GM18873 (cell line): ENCODE measurements around the gene MRC2.
"Not testable (repeated sequence)": the region's sequence is repeated elsewhere in the genome, so short reads cannot be mapped to it uniquely, and the experiment has no call there.

Experiments
- ATAC-seq: cut with Tn5 transposase; IDR thresholded peaks from one replicate; pipeline ENCODE4 v1.9.1; 2021; ENCODE audit warnings: mild to moderate bottlenecking, moderate library complexity, moderate number of reproducible peaks; ENCODE audit not compliant: unreplicated experiment, low FRiP score

MRC2 gene

GRCh38 chr17:62613095-62613494 is 14.4 kb upstream of the MRC2 start:
- not testable (repeated sequence) for ATAC-seq

DNA sequence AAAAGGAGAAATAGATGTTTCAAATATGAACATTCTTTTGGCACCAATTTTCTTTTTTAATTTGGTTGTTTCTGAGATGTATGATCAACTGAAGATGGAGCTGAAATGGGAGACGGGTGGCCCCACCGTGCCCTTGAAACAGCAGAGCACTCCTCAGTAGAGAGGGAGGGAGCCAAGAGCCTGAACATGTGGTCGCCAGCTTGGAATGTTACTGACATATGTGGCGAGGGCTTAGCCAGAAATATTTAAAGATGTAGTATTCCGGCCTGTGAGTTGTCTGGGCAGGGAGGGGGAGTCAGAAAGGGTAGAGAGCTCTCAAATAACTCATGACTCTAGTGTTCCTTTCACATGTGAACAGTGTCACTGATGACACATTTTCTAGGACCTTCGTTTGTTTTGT is 13.3 kb upstream of the MRC2 start:
- no peak for ATAC-seq

DNA sequence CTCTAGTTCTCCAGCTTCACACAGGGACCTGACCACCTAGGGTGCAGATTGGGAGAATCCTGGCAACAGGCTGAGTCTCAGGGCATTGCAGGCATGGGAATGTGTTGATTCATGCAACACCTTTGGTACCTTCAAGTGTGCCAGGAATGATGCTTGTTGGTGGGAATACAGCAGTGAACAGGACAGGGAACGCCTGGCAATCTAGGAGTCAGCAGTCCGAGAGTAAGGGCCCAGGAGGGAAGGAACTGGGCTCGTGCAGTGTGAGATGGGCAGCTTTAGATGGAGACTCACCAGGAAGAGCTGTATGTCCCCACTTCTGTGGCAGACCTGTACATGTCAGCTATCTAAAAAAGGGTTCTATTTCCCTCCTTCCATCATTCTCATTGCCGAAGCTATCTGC is 12.0 kb upstream of the MRC2 start:
- no peak for ATAC-seq

DNA sequence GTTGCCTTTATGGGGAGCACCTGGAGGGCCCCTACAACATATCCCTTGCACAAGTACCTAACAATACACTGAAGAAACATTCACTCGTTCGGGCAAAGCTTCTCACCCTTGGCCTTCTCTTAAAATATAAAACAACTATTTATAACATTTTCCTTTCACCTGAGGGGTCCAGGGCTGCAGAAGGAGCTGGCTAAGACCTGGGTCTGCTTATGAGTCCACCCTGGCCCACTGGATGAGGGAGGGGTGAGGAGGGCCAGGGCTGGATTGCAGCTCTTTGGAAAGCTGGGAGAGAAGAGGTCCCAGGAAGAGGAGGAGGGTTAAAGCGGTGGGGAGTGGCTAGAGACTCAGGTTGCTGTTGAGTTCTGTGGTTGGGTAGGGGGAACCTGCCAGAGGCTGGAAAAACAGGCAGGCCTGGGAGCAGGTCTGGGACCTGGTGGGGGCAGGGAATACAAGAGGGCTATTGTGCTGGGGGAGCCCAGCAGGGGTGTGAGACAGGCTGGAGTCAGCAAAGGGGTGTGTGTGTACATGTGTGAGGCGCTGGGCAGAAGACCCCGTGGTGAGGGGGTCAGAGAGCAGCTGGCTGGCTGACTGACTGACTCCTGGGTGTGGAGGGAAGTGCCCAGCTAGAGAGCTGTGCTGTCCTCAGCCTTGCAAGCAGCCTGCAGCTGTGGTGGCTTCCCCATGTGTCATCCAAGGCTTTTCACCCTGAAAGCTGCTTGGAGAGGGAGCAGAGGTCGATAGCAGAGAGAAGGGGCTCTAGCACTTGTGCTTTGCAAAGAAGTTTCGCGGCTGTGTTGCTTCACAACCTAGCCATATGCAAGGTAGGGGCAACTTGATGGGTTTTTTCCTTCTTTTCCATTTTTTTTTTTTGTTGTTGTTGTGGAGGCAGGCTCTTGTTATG is 10.2 kb upstream of the MRC2 start:
- no peak for ATAC-seq

DNA sequence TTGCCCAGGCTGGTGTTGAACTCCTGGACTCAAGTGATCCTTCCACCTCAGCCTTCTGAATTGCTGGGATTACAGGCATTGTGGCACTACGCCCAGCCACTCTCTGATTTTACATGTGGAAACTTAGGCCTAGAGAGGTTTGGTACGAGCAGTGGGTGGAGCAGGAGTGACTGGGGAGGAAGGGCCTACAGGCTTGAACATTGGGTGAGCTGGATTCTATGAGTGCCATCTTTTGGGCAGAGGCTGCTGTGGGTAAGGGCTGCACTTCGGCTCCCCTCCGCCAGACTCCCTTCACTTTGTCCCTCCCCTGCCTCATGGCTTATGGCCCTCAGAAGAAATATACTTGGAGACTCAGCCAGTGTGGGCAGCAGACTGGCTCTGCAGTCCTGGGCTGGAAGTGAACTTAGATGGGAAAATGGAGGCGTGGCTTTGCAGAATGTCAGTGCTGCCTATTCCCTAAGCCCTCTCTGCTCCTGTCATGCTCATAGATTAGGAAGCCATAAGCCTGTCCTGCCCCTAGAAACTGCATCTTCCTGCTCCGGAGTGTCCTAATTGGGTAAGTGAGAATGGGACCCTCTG is 9.5 kb upstream of the MRC2 start:
- ATAC-seq = no peak

DNA sequence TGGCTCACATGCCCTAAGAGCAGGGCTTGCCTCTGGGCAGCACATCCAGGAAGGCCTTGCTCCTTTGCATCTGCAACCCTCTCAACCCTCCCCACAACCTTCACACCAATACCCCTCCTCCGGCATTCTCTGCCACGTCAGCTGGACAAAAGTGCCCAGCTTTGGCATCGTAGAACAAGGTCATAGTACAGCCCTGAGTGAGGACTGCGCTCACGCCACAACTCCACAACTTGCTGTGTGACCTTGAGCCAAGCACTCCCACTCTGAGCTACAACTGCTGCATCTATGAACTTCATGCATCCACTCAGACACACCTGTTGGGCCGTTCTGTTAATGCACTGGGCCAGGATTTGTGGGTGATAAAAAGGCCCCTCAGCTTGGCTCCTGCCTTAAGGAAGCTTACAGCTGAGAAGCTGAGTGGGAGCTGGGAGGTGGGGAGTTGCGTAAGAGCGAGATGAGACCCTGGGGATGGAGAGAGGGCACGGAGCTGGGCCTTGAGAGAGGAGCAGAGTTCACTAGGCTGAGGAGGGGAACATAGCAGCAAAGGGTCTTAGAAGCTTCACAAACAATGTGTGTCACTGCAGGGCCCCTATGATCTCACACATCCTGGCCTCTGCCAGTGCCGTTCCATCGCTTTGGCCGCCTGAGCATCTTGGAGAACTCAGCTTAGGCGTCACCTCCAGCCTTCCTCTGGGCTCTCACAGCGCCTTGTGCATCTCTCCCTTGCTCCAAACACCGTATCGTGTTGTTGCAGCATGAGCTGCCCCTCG is 8.6 kb upstream of the MRC2 start:
- ATAC-seq = no peak

DNA sequence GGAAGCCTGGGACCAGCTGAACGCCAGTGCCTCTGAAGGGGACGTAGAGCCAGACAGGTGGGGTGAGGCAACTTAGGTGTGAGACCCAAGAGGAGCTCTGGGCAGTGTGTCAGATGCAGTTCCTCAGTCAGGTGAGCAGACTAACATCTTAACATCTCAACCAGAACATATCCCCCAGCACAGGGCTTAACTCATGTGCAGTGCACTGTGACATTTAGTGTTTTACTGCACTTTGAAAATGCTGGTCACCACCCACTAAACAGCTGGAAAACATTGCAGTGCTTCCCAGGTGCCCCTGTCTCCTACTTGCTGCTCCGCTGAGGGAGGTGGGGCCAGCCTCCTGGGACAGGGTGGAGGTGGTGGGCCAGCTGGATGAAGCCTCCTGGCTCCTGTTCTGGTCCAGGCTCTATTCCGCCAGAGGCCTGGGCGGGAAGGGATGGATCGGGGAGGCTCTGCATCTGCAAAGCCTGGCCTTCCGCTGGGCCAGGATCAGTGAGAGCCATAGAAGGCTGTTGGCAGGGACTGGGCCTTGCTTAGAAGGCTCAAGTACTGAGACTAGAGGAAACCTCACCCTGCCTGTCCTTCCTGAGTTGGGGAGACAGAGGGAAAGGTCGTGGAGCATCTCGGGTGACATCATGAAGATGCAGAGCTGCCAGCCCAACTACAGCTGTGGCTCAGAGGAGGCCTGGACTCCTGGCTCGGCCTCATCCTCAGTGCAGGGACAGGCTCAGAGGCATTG is 7.9 kb upstream of the MRC2 start:
- ATAC-seq = no peak

DNA sequence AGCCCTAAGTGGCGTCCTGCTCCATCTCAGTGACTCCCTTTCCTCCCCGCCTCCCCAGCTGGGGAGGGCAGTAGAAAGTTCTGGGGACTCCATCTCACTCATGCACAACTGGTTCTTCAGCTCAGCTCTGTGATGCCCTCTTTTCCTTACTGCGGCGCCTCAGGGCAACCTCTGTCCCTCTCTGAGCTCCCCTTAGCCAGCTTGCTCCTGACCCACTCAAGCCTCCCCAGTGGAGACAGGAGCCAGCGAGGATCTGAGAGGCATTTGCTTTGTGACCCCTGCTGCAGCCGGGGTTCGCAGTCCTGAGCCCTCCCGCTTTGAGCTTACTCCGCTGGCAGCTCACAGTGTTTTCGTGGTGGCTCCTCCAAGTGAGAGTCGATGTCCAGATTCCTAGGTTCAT is 6.2 kb upstream of the MRC2 start:
- ATAC-seq = no peak

DNA sequence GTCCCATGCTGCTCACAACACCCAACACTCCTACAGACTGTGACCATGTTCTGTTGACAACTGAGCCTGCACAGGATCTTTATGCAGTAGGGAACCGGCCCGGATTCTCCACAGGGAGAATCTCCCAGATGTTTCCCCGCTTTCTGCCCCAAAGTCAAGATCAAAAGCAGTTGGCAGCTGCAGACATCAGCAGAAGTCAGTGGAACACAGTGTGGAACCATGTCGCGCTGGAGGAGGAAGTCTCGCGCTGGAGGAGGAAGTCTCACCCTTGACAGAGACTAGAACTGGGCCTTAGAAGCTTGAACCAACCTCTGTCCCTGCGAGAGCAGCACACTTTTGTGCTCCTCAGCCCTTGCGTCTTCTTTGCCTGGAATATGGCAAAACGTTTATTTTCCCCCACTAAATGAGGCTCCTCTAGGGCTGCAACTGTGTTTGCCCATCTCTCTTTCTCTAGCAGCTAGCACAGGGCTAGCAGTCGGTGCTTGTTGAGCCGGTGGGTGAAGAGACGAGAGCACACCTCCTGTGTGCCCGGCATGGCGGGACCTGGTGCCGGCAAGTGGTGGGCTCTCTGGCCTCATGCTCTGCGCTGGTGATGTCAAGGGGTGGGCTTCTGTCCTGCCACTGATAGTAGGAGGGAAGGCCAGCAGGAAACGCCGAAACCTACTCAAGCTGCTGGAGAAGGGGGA is 2.1 kb upstream of the MRC2 start:
- ATAC-seq = no peak

DNA sequence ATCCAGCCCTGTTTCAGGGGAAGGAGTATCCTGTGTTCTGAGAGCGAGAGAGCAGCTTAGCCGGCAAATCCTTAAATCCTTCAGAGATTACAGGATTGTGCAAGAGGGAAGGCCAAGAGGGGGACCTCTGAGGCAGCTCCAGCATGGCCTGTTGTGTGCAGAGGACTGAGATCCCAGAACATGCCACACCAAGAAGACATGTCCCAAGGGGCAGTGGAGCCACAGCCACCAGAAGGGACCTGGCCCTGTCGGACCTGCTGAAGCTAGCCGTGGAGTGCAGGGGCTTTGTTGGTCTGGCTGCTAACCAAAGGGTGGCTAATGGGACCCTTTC is 1.6 kb upstream of the MRC2 start:
- ATAC-seq = no peak

- ATAC-seq = no peak
Measured at GRCh38 chr17:62626719-62627218, 701 bp upstream of the MRC2 start.

DNA sequence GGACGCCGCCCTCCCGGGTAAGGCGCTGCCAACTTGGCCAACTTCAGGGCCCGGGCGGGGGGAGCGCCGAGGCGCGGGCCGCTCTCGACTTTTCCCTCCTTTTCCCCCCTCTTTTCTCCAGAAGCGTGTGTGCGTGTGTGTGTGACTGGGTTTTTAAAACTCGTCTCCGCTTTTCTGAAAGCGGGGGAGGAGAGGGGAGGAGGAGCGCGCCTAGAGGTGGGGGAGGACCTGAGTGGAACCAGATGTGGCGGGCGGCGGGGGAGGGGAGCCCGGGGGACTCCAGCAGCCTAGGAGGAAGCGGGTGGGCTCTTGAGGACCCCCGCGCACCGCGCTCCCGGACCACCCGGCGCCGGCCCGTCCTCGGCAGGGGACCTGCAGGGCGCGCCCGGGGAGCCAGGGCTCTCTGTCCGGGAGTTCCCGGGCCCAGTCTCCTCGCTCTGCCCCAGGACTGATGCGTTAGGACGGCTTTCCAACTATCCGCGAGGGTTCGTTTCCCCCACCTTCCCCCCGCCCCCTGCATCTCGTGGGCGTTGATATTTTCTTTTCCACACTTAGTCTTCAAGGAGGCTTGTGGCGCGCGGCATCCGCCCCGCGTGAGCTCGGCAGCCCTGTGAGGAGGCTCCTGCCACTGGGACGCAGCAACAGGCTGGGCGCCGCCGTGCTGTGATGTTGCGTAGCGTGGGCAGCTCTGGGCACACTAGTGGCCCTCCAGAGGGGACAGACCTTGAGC is 599 bp downstream of the MRC2 start:
- ATAC-seq = no peak

- no peak for ATAC-seq
Measured at GRCh38 chr17:62628831-62629555, 1.5 kb downstream of the MRC2 start.

- ATAC-seq = no peak
Measured at GRCh38 chr17:62629556-62630364, 2.3 kb downstream of the MRC2 start.

DNA sequence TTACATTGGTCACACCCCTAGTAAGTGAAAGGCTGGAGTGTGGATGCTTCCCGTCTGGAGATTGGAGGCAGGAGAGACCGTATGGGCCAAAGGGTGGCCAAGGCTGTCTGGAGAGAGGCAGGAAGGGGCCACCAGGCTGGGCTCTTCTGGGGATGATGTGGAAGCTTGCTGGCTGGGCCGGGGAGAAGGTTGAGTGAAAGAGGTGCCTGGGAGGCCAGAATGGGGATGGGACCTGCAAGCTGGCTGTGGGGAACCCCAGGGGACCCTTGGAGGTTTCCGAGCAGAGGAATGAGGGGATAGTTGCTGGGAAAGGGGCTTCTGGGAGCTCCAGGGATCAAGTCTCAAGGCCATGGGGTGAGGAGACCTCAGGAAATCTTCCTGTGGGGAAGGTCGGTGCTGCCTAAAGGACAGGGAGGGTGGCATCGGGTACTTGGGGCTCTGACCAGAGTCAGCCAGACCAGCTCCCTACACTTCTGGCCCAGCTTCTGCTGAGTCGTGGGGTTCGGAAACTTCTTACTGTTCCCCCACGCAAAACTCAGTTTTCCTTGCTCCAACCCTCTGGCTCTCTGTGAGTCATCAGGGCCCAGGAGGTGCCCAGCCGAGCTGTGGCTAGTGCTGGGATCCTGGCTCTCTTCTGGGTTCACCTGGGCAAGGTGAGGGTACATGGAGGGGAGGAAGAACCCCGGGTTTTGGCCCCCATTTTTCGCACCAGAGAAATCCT is 3.1 kb downstream of the MRC2 start:
- no peak for ATAC-seq

GRCh38 chr17:62631086-62631935 is 3.8 kb downstream of the MRC2 start:
- ATAC-seq = no peak
